ENCODE measurements around the gene MAD2L2. TPM values are rescaled to one million over a fixed set of nuclear protein-coding genes. Genes with fewer than 3 reads are reported as not detected.

MAD2L2 gene
- total and polyA plus RNA-seq, 8 donors, result 25.7 to 56.1 (median 45.6) TPM

GRCh38 chr1:11675325-11675724 is 5.6 kb downstream of the MAD2L2 start:
- Histone ChIP-seq H3K27ac (no peak overlapping the region), H3K27me3 (no peaks in the 10 kb centered on the region), H3K36me3 (peaks cover 0 to 68% of the 10 kb centered on the region in 2 donors), H3K4me1 (peaks cover 4 to 33% of the 10 kb centered on the region in 2 donors), H3K4me3 (no peak overlapping the region), H3K9me3 (no peaks in the 10 kb centered on the region)
- intact Hi-C loops (cut with DNase I), result no loop called here
- TF ChIP-seq, protein P1, sequence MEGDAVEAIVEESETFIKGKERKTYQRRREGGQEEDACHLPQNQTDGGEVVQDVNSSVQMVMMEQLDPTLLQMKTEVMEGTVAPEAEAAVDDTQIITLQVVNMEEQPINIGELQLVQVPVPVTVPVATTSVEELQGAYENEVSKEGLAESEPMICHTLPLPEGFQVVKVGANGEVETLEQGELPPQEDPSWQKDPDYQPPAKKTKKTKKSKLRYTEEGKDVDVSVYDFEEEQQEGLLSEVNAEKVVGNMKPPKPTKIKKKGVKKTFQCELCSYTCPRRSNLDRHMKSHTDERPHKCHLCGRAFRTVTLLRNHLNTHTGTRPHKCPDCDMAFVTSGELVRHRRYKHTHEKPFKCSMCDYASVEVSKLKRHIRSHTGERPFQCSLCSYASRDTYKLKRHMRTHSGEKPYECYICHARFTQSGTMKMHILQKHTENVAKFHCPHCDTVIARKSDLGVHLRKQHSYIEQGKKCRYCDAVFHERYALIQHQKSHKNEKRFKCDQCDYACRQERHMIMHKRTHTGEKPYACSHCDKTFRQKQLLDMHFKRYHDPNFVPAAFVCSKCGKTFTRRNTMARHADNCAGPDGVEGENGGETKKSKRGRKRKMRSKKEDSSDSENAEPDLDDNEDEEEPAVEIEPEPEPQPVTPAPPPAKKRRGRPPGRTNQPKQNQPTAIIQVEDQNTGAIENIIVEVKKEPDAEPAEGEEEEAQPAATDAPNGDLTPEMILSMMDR (IDR thresholded peaks at IDR 0.05), result no peak
- no peak for ATAC-seq
- DNase-seq, result no peak

DNA sequence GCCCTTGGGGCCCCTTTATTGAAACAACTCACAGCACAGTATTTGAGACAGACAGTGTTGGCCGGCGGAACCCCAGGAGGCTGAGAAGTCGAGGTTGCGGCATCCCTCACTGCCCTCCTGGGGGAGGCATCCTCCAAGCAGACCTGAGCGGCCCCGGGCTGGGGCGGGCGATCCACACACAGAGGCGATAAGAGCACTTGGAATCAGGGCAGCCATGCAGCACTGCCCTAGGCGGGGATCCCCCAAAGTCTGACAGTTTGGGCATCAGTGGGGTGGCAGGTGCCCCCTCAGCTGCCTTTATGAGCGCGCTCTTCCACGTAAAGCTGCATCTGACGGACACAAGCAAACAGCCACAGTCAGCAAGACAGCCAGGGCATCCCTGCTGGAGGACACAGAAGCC is 6.5 kb downstream of the MAD2L2 start:
- peaks cover 0 to 25% of the 10 kb centered on the region in 2 donors for H3K4me1 ChIP-seq
- intact Hi-C loops (cut with DNase I), result no loop called here
- peaks cover 0 to 74% of the 10 kb centered on the region in 2 donors for H3K36me3 ChIP-seq
- no peak overlapping the region for H3K4me3 ChIP-seq
- H3K9me3 ChIP-seq, result no peaks in the 10 kb centered on the region
- ATAC-seq, result no peak
- TF ChIP-seq, protein P1 (IDR thresholded peaks at IDR 0.05), result no peak
- H3K27me3 ChIP-seq, result no peaks in the 10 kb centered on the region
- no peak overlapping the region for H3K27ac ChIP-seq
- no peak for DNase-seq

DNA sequence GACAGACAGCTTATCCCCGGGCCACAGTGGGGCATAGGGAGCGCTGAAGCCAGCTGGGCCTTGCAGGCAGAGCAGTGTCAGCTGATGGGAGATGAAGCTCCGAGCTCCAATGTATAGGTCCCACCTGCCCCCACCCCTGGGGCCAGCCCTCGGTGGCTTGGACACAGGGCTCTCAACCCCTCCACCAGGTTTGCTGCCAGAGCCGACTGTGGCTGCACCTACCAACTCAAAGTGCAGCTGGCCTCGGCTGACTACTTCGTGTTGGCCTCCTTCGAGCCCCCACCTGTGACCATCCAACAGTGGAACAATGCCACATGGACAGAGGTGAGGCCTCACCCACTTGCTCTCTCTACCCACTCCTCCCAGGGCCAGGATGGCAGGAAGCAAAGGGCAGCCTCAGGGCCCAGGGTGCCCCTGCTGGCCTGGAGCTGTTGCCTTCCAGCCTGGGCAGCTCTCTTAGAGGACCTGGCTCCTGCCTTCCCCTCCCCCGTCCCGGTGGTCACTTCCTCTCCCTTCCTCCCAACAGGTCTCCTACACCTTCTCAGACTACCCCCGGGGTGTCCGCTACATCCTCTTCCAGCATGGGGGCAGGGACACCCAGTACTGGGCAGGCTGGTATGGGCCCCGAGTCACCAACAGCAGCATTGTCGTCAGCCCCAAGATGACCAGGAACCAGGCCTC is 7.7 kb downstream of the MAD2L2 start:
- H3K27me3 ChIP-seq, result no peaks in the 10 kb centered on the region
- ATAC-seq, result no peak

GRCh38 chr1:11671544-11672286 is 9.2 kb downstream of the MAD2L2 start:
- Histone ChIP-seq H3K4me3 (no peak overlapping the region), H3K27ac (peak overlapping the region in 1 of 2 donors; percentile 28), H3K4me1 (peaks cover 2 to 20% of the 10 kb centered on the region in 2 donors), H3K27me3 (no peaks in the 10 kb centered on the region), H3K36me3 (peaks cover 0 to 77% of the 10 kb centered on the region in 2 donors), H3K9me3 (no peaks in the 10 kb centered on the region)
- DNase-seq (no peak), ATAC-seq (peak; percentile 35)
- intact Hi-C loops (cut with DNase I), result no loop called here
- TF ChIP-seq, protein P1 (IDR thresholded peaks at IDR 0.05), result no peak

More for the DNA sequence above, 7.7 kb downstream of the MAD2L2 start:
- intact Hi-C loops (cut with DNase I), result no loop called here
- TF ChIP-seq, protein P1 (IDR thresholded peaks at IDR 0.05), result no peak
- peaks cover 0 to 15% of the 10 kb centered on the region in 2 donors for H3K4me1 ChIP-seq
- DNase-seq, result no peak
- H3K27ac ChIP-seq, result no peak overlapping the region
- peaks cover 0 to 85% of the 10 kb centered on the region in 2 donors for H3K36me3 ChIP-seq
- H3K9me3 ChIP-seq, result no peaks in the 10 kb centered on the region
- no peak overlapping the region for H3K4me3 ChIP-seq

- Histone ChIP-seq H3K9me3 (no peaks in the 10 kb centered on the region), H3K27ac (peak overlapping the region in 1 of 2 donors; percentile 37), H3K4me3 (no peak overlapping the region), H3K27me3 (no peaks in the 10 kb centered on the region), H3K4me1 (peaks cover 2 to 20% of the 10 kb centered on the region in 2 donors), H3K36me3 (peaks cover 0 to 72% of the 10 kb centered on the region in 2 donors)
- TF ChIP-seq, protein P1 (IDR thresholded peaks at IDR 0.05), result no peak
- ATAC-seq (no peak), DNase-seq (no peak)
- intact Hi-C loops (cut with DNase I), result no loop called here
Observed at GRCh38 chr1:11671205-11671543, 9.8 kb downstream of the MAD2L2 start.

Measured in left lung (tissue), 10 donors.